HepG2 (cell line): ENCODE measurements around the gene OR52I2. TPM values are rescaled to one million over a fixed set of nuclear protein-coding genes. Genes with fewer than 3 reads are reported as not detected.

Source experiments
- ATAC-seq: fragments of 200-7000 bp; cut with Tn5 transposase; 3 replicates; pipeline ENCODE4 v1.9.1; 2020; ENCODE audit warnings: mild to moderate bottlenecking, moderate library complexity
- BruUV-seq: library from RNA; stranded (reverse); fragments of 400-500 nt; replicated peaks from 2 replicates; lab custom pipeline; 2021; lab: Mats Ljungman, UMichigan
- CTCF ChIA-PET: fragments of 300-600 bp; formaldehyde crosslinking; extraction: SDS; loops from one replicate; lab custom pipeline; 2021; ENCODE audit warnings: low total read pairs, inconsistent platforms, low intra/inter-chr PET ratio; lab: Yijun Ruan, JAX
- POLR2A ChIA-PET: fragments of 350-600 bp; sonication (Branson Sonifier 250); formaldehyde crosslinking; loops from one replicate; lab custom pipeline; 2020; ENCODE audit warnings: antibody characterized with exemption, inconsistent platforms; lab: Yijun Ruan, JAX
- DNase-seq: peaks from one replicate; pipeline ENCODE4 v3.0.0-alpha.2; 2015; ENCODE audit warnings: low spot score
- FAIRE-seq: peaks from 3 replicates; lab custom pipeline; 2011; peaks lifted over from hg19 to GRCh38; lab: Jason Lieb, UNC
- H2AFZ ChIP-seq: one replicate; pipeline ENCODE4 v1.6.1; 2011; ENCODE audit warnings: low read length, inconsistent platforms
- H3K27ac ChIP-seq: fragments of 300-600 bp; 3 replicates; pipeline ENCODE4 v1.8.0; 2011; ENCODE audit warnings: mixed run types, mild to moderate bottlenecking, mixed read lengths, low read length, inconsistent platforms; ENCODE audit not compliant: insufficient read depth; ENCODE audit errors: extremely low read length
- H3K27me3 ChIP-seq, 2 experiments: fragments of 200-600 bp in 1 of 2; 2 replicates in 1 of 2; 3 replicates in 1 of 2; pipeline versions ENCODE4 v1.6.0 to v1.8.0; 2011; ENCODE audit warnings: low read length in 2 of 2, mild to moderate bottlenecking in 2 of 2, moderate library complexity in 2 of 2, inconsistent platforms in 1 of 2; ENCODE audit not compliant: insufficient read depth in 2 of 2, control insufficient read depth in 1 of 2
- H3K36me3 ChIP-seq, 2 experiments: fragments of 200-600 bp in 1 of 2; replicated peaks in 1 of 2; 2 replicates in 1 of 2; 3 replicates in 1 of 2; pipeline versions ENCODE4 v1.5.1 to v1.8.0; 2011; ENCODE audit warnings: low read length in 2 of 2, inconsistent platforms in 1 of 2; ENCODE audit not compliant: insufficient read depth in 2 of 2, control insufficient read depth in 1 of 2
- H3K4me1 ChIP-seq: 2 replicates; pipeline ENCODE4 v1.5.1; 2012; ENCODE audit warnings: low read length, inconsistent platforms; ENCODE audit not compliant: insufficient read depth
- H3K4me2 ChIP-seq: 2 replicates; pipeline ENCODE4 v1.6.0; 2011; ENCODE audit warnings: low read depth, low read length, inconsistent platforms
- H3K4me3 ChIP-seq, 3 experiments: fragments of 200-600 bp in 1 of 3; sonication (generic), shearing (Covaris generic) in 1 of 3; replicated peaks in 1 of 3; 2 replicates each; pipeline ENCODE4 v1.5.1; 2011 to 2016; ENCODE audit warnings: low read length in 3 of 3, inconsistent platforms in 2 of 3, low read depth in 2 of 3, mild to moderate bottlenecking in 2 of 3, control low read depth in 1 of 3, mixed read lengths in 1 of 3; ENCODE audit not compliant: insufficient read depth in 1 of 3
- H3K79me2 ChIP-seq: one replicate; pipeline ENCODE4 v1.6.1; 2011; ENCODE audit warnings: low read length, inconsistent platforms; ENCODE audit not compliant: insufficient read depth
- H3K9ac ChIP-seq: 2 replicates; pipeline ENCODE4 v1.6.0; 2011; ENCODE audit warnings: mild to moderate bottlenecking, low read depth, low read length, inconsistent platforms; ENCODE audit not compliant: insufficient read depth
- H3K9me3 ChIP-seq: 2 replicates; pipeline ENCODE4 v1.5.1; 2012; ENCODE audit warnings: mild to moderate bottlenecking, low read length
- H4K20me1 ChIP-seq: 2 replicates; pipeline ENCODE4 v1.6.0; 2011; ENCODE audit warnings: inconsistent platforms, mild to moderate bottlenecking, low read length, moderate library complexity; ENCODE audit not compliant: insufficient read depth
- CAMTA2 ChIP-seq: sonication (generic); formaldehyde crosslinking; IDR thresholded peaks from 2 replicates; pipeline ENCODE4 v1.4.0; 2020; ENCODE audit warnings: mild to moderate bottlenecking, missing genetic modification reagents, borderline replicate concordance
- GLMP ChIP-seq: sonication (generic); formaldehyde crosslinking; IDR thresholded peaks from 2 replicates; pipeline ENCODE4 v1.9.0; 2021; ENCODE audit warnings: missing genetic modification reagents, mild to moderate bottlenecking, borderline replicate concordance
- HOXA3 ChIP-seq: sonication (generic); formaldehyde crosslinking; IDR thresholded peaks from 2 replicates; pipeline ENCODE4 v1.5.0; 2020; ENCODE audit warnings: missing genetic modification reagents
- RAD51 ChIP-seq: fragments of 450-650 bp; IDR thresholded peaks from 2 replicates; pipeline ENCODE4 v1.6.1; 2016; ENCODE audit warnings: borderline replicate concordance
- TAF1 ChIP-seq: sonication (generic); formaldehyde crosslinking; IDR thresholded peaks from 2 replicates; pipeline ENCODE4 v1.4.0; 2020; ENCODE audit warnings: missing genetic modification reagents
- ZBTB14 ChIP-seq: sonication (generic); formaldehyde crosslinking; IDR thresholded peaks from 2 replicates; pipeline ENCODE4 v1.4.0; 2020; ENCODE audit warnings: missing genetic modification reagents
- ZBTB49 ChIP-seq: sonication (generic); formaldehyde crosslinking; IDR thresholded peaks from 2 replicates; pipeline ENCODE4 v1.4.0; 2020; ENCODE audit warnings: missing genetic modification reagents, borderline replicate concordance
- ZNF30 ChIP-seq: sonication (generic); formaldehyde crosslinking; IDR thresholded peaks from 2 replicates; pipeline ENCODE4 v1.5.0; 2020; ENCODE audit warnings: mild to moderate bottlenecking, missing genetic modification reagents
- ZNF335 ChIP-seq: sonication (generic); formaldehyde crosslinking; IDR thresholded peaks from 2 replicates; pipeline ENCODE4 v1.4.0; 2020; ENCODE audit warnings: missing genetic modification reagents
- ZNF652 ChIP-seq: IDR thresholded peaks from 2 replicates; pipeline ENCODE4 v1.6.1; 2016; ENCODE audit warnings: low read depth, borderline replicate concordance
- ZNF704 ChIP-seq: sonication (generic); formaldehyde crosslinking; IDR thresholded peaks from 2 replicates; pipeline ENCODE4 v1.8.1; 2023; ENCODE audit warnings: mild to moderate bottlenecking, inconsistent platforms, moderate library complexity, missing genetic modification reagents, borderline replicate concordance
- ZNF761 ChIP-seq: sonication (generic); formaldehyde crosslinking; conservative IDR thresholded peaks from 2 replicates; pipeline ENCODE4 v1.4.0; 2020; ENCODE audit warnings: mild to moderate bottlenecking, missing genetic modification reagents
- ZNF780A ChIP-seq: sonication (generic); formaldehyde crosslinking; IDR thresholded peaks from 2 replicates; pipeline ENCODE4 v1.8.0; 2022; ENCODE audit warnings: mild to moderate bottlenecking, missing genetic modification reagents, moderate library complexity
- WGBS: methylation state at CpG from one replicate; pipeline ENCODE4 v1.1.6; 2017; ENCODE audit warnings: low lambda C conversion rate; 5-methylcytosine and 5-hydroxymethylcytosine counted together
- in situ Hi-C: cut with HindIII; loops from 2 replicates; pipeline ENCODE4 v1.10.0; 2017; ENCODE audit warnings: low pct_unique_long_range_greater_than_20kb; ENCODE audit not compliant: extremely low pct_ligation_motif_present
- intact Hi-C: fragments of 100-400 bp; cut with micrococcal nuclease; formaldehyde crosslinking; loops from one replicate; pipeline ENCODE4 v1.10.0; 2022; ENCODE audit not compliant: unreplicated experiment
- polyA plus RNA-seq, 8 experiments: library from polyadenylated mRNA; depleted of rRNA in 3 of 8; stranded (reverse) in 7 of 8; unstranded in 1 of 8; fragments of >200 nt; fragmentation: Illumina TruSeq in 4 of 8; extraction: Trizol in 4 of 8; gene quantifications; 2 replicates each; pipeline versions ENCODE4 v1.2.1 to v1.2.3, GENCODE V29; 2011 to 2016; ENCODE audit warnings: low read depth in 4 of 8, missing spikeins in 1 of 8, mixed read lengths in 1 of 8; ENCODE audit not compliant: insufficient read depth in 1 of 8
- total RNA-seq, 5 experiments: library from RNA; depleted of rRNA; stranded (reverse); fragments of >200 nt; fragmentation: Illumina TruSeq; extraction: Trizol; gene quantifications; 2 replicates each; pipeline ENCODE4 v1.2.3, GENCODE V29; 2016; ENCODE audit warnings: low read depth in 1 of 5

OR52I2 gene
- total and polyA plus RNA-seq, 2 of the 13 experiments (the other 11 are each of a cell fraction or from before 2014, with no cell fraction given): not detected

GRCh38 chr11:4569075-4569474, 12.5 kb upstream of the OR52I2 start:
- ChIA-PET POLR2A (no interaction called here), CTCF (no interaction called here)
- Histone ChIP-seq H3K79me2 (no peaks in the 10 kb centered on the region), H3K4me1 (no peaks in the 10 kb centered on the region), H3K36me3 (no peaks in the 10 kb centered on the region), H2AFZ (no peak overlapping the region), H3K27me3 (peaks cover 0 to 28% of the 10 kb centered on the region in 2 experiments; a peak in 4 of 5 replicates), H3K4me3 (no peak overlapping the region), H3K9ac (no peak overlapping the region), H3K4me2 (no peak overlapping the region), H3K9me3 (no peaks in the 10 kb centered on the region), H3K27ac (no peak overlapping the region), H4K20me1 (no peaks in the 10 kb centered on the region)
- in situ Hi-C loops: no loop called here
- no peak for FAIRE-seq
- 25% methylated on average over 10 of the region's 18 CpGs for WGBS
- no peak for ATAC-seq
- intact Hi-C loops: no loop called here
- no peak for DNase-seq
- TF ChIP-seq HOXA3 (no peak), ZNF761 (CRISPR knock-in tag) (no peak), ZNF30 (CRISPR knock-in tag) (no peak)
- BruUV-seq: no TSS peak

GRCh38 chr11:4576880-4577279, 4.7 kb upstream of the OR52I2 start:
- BruUV-seq: no TSS peak
- no peaks in the 10 kb centered on the region for H3K4me1 ChIP-seq
- H3K4me2 ChIP-seq: no peak overlapping the region
- ChIA-PET CTCF (no interaction called here), POLR2A (no interaction called here)
- no peaks in the 10 kb centered on the region for H3K36me3 ChIP-seq
- no peaks in the 10 kb centered on the region for H3K79me2 ChIP-seq
- no peak overlapping the region for H3K27ac ChIP-seq
- in situ Hi-C loops (no loop called here), intact Hi-C loops (no loop called here)
- DNase-seq (no peak), ATAC-seq (no peak), FAIRE-seq (no peak)
- no peaks in the 10 kb centered on the region for H4K20me1 ChIP-seq
- H3K9me3 ChIP-seq: no peaks in the 10 kb centered on the region
- H3K4me3 ChIP-seq: no peak overlapping the region
- WGBS: 2% methylated on average over 3 of the region's 3 CpGs
- no peak overlapping the region for H2AFZ ChIP-seq
- H3K9ac ChIP-seq: no peak overlapping the region
- H3K27me3 ChIP-seq: peaks cover 0 to 31% of the 10 kb centered on the region in 2 experiments; a peak in 4 of 5 replicates
- TF ChIP-seq ZNF335 (CRISPR knock-in tag) (no peak), ZNF780A (CRISPR knock-in tag) (no peak), CAMTA2 (CRISPR knock-in tag) (no peak), ZNF652 (no peak), ZBTB14 (CRISPR knock-in tag) (no peak), TAF1 (CRISPR knock-in tag) (no peak), ZBTB49 (CRISPR knock-in tag) (no peak), ZNF704 (no peak), GLMP (CRISPR knock-in tag) (no peak), RAD51 (no peak)
